Rectal smooth muscle tissue (tissue), 1 donor: ENCODE data around the gene XIRP1.

Experiments
- H3K27ac ChIP-seq: one replicate; pipeline ENCODE4 v1.7.0; 2013; ENCODE audit warnings: low read depth, low read length, inconsistent platforms
- H3K27me3 ChIP-seq: one replicate; pipeline ENCODE4 v1.7.0; 2013; ENCODE audit warnings: low read length; ENCODE audit not compliant: control insufficient read depth, insufficient read depth
- H3K36me3 ChIP-seq: one replicate; pipeline ENCODE4 v1.7.0; 2013; ENCODE audit warnings: low read length; ENCODE audit not compliant: control insufficient read depth, insufficient read depth
- H3K4me1 ChIP-seq: one replicate; pipeline ENCODE4 v1.7.0; 2013; ENCODE audit warnings: low read length; ENCODE audit not compliant: control insufficient read depth, insufficient read depth
- H3K4me3 ChIP-seq: one replicate; pipeline ENCODE4 v1.7.0; 2013; ENCODE audit warnings: low read length
- H3K9ac ChIP-seq: one replicate; pipeline ENCODE4 v1.7.0; 2013; ENCODE audit warnings: low read length

XIRP1 gene

GRCh38 chr3:39222462-39222861, 30.1 kb upstream of the XIRP1 start:
- no peak overlapping the region for H3K27ac ChIP-seq
- H3K27me3 ChIP-seq = no peaks in the 10 kb centered on the region
- H3K4me1 ChIP-seq = no peaks in the 10 kb centered on the region
- no peaks in the 10 kb centered on the region for H3K36me3 ChIP-seq
- no peak overlapping the region for H3K9ac ChIP-seq
- H3K4me3 ChIP-seq = no peak overlapping the region

- Histone ChIP-seq H3K4me1 (no peaks in the 10 kb centered on the region), H3K36me3 (no peaks in the 10 kb centered on the region), H3K4me3 (no peak overlapping the region), H3K9ac (no peak overlapping the region), H3K27ac (no peak overlapping the region), H3K27me3 (no peaks in the 10 kb centered on the region)
These were observed 28.7 kb upstream of the XIRP1 start for GRCh38 chr3:39221141-39221530.

GRCh38 chr3:39220407-39221140, 28.2 kb upstream of the XIRP1 start:
- no peak overlapping the region for H3K4me3 ChIP-seq
- no peaks in the 10 kb centered on the region for H3K36me3 ChIP-seq
- H3K4me1 ChIP-seq = no peaks in the 10 kb centered on the region
- H3K27ac ChIP-seq = no peak overlapping the region
- H3K9ac ChIP-seq = no peak overlapping the region
- no peaks in the 10 kb centered on the region for H3K27me3 ChIP-seq

GRCh38 chr3:39219702-39220101, 27.3 kb upstream of the XIRP1 start:
- H3K4me3 ChIP-seq = no peak overlapping the region
- H3K27me3 ChIP-seq = no peaks in the 10 kb centered on the region
- no peak overlapping the region for H3K9ac ChIP-seq
- no peaks in the 10 kb centered on the region for H3K36me3 ChIP-seq
- no peaks in the 10 kb centered on the region for H3K4me1 ChIP-seq
- H3K27ac ChIP-seq = no peak overlapping the region

- no peak overlapping the region for H3K9ac ChIP-seq
- H3K36me3 ChIP-seq = no peaks in the 10 kb centered on the region
- no peaks in the 10 kb centered on the region for H3K27me3 ChIP-seq
- H3K4me3 ChIP-seq = no peak overlapping the region
- no peaks in the 10 kb centered on the region for H3K4me1 ChIP-seq
- H3K27ac ChIP-seq = no peak overlapping the region
These were observed 23.9 kb upstream of the XIRP1 start for GRCh38 chr3:39216176-39216790.

GRCh38 chr3:39213613-39214012, 21.2 kb upstream of the XIRP1 start:
- Histone ChIP-seq H3K4me1 (no peaks in the 10 kb centered on the region), H3K27ac (no peak overlapping the region), H3K36me3 (no peaks in the 10 kb centered on the region), H3K27me3 (no peaks in the 10 kb centered on the region), H3K4me3 (no peak overlapping the region), H3K9ac (no peak overlapping the region)

GRCh38 chr3:39212665-39213064, 20.3 kb upstream of the XIRP1 start:
- no peak overlapping the region for H3K9ac ChIP-seq

GRCh38 chr3:39211332-39212130, 19.1 kb upstream of the XIRP1 start:
- no peak overlapping the region for H3K9ac ChIP-seq
- no peak overlapping the region for H3K4me3 ChIP-seq
- no peaks in the 10 kb centered on the region for H3K27me3 ChIP-seq
- H3K4me1 ChIP-seq = no peaks in the 10 kb centered on the region
- no peak overlapping the region for H3K27ac ChIP-seq
- H3K36me3 ChIP-seq = no peaks in the 10 kb centered on the region

More at GRCh38 chr3:39212665-39213064, 20.3 kb upstream of the XIRP1 start:
- Histone ChIP-seq H3K4me1 (no peaks in the 10 kb centered on the region), H3K4me3 (no peak overlapping the region), H3K27ac (no peak overlapping the region), H3K27me3 (no peaks in the 10 kb centered on the region), H3K36me3 (no peaks in the 10 kb centered on the region)

GRCh38 chr3:39210078-39210477, 17.7 kb upstream of the XIRP1 start:
- H3K27ac ChIP-seq = no peak overlapping the region
- no peaks in the 10 kb centered on the region for H3K4me1 ChIP-seq
- no peaks in the 10 kb centered on the region for H3K36me3 ChIP-seq
- no peak overlapping the region for H3K9ac ChIP-seq
- H3K4me3 ChIP-seq = no peak overlapping the region
- H3K27me3 ChIP-seq = no peaks in the 10 kb centered on the region

- no peaks in the 10 kb centered on the region for H3K4me1 ChIP-seq
- H3K27me3 ChIP-seq = no peaks in the 10 kb centered on the region
- no peak overlapping the region for H3K4me3 ChIP-seq
- no peak overlapping the region for H3K9ac ChIP-seq
- no peaks in the 10 kb centered on the region for H3K36me3 ChIP-seq
- no peak overlapping the region for H3K27ac ChIP-seq
These were observed 17.1 kb upstream of the XIRP1 start for GRCh38 chr3:39209329-39209970.

GRCh38 chr3:39208463-39209055, 16.2 kb upstream of the XIRP1 start:
- Histone ChIP-seq H3K36me3 (no peaks in the 10 kb centered on the region), H3K4me3 (no peak overlapping the region), H3K27ac (no peak overlapping the region), H3K4me1 (no peaks in the 10 kb centered on the region), H3K9ac (no peak overlapping the region), H3K27me3 (no peaks in the 10 kb centered on the region)
